IPS-15b (cell line): ENCODE measurements around the gene C20orf144.

Experiments used
- H3K27me3 ChIP-seq: one replicate; pipeline ENCODE4 v1.6.1; 2013; ENCODE audit warnings: low read length; ENCODE audit not compliant: control insufficient read depth, insufficient read depth
- H3K36me3 ChIP-seq: one replicate; pipeline ENCODE4 v1.6.1; 2013; ENCODE audit warnings: low read length; ENCODE audit not compliant: control insufficient read depth, insufficient read depth
- H3K4me1 ChIP-seq: one replicate; pipeline ENCODE4 v1.6.1; 2013; ENCODE audit warnings: mild to moderate bottlenecking, low read length; ENCODE audit not compliant: control insufficient read depth, insufficient read depth
- H3K4me3 ChIP-seq: one replicate; pipeline ENCODE4 v1.5.1; 2013; ENCODE audit warnings: low read depth, low read length
- H3K9ac ChIP-seq: one replicate; pipeline ENCODE4 v1.6.1; 2013; ENCODE audit warnings: low read depth, mild to moderate bottlenecking, low read length
- H3K9me3 ChIP-seq: one replicate; pipeline ENCODE4 v1.6.1; 2013; ENCODE audit warnings: mild to moderate bottlenecking, low read length; ENCODE audit not compliant: control insufficient read depth, insufficient read depth

The C20orf144 gene

DNA sequence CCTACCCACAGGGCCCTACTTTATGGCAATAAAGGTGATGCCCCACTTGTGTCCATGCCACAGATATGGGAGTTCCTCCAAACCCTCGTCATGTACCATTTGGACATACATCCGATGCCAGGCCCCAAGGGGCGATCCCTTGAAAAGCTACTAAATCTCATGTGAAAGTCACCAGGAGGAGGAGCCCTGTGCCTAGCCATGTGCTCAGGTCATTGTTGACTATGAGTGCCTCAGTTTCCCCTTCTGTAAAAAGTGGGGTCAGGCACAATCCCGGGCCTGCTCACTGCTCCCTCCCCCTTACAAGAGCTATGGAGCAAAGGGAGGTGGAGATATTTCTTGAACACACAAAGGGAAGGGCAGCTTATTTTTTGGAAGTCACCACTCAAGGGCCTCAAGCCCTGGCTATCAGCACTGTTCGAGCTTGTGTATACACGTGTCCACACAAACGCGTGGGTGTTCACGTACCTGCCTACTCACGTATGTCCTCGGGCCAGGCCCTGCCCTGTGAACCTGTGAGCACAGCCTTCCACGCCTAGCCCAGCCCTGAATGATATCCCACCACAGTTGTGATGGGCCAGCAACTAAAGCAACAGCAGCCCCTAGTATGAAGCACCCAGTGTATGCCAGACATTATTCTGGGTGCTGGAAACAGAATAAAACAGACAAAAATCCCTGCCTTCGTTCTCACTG lies 6.5 kb downstream of the C20orf144 start:
- H3K9me3 ChIP-seq, result no peaks in the 10 kb centered on the region
- peaks cover 9% of the 10 kb centered on the region for H3K36me3 ChIP-seq
- H3K9ac ChIP-seq, result no peak overlapping the region
- H3K27me3 ChIP-seq, result no peaks in the 10 kb centered on the region
- H3K4me1 ChIP-seq, result peaks cover 8% of the 10 kb centered on the region
- H3K4me3 ChIP-seq, result no peak overlapping the region

DNA sequence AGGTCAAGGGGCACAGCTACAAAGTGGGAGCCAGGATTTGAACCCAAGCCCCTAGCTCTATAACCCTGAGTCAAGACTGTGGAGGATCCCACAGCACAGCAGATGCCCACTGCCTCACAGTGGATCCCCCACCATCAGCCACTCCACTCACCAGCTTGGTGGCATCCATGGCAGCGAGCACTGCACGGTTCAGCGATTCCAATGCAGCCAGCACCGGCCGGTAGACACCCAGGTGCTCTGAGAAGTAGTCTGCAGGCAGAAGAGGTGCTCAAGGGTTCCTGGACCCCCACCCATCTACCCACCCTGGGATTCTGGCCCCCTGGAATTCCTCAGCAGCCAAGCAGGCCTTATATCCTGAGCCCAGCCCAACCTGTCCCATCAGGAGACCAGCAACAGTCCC lies 7.1 kb downstream of the C20orf144 start:
- H3K9ac ChIP-seq, result no peak overlapping the region
- H3K36me3 ChIP-seq, result peaks cover 9% of the 10 kb centered on the region
- H3K9me3 ChIP-seq, result no peaks in the 10 kb centered on the region
- no peak overlapping the region for H3K4me3 ChIP-seq
- H3K27me3 ChIP-seq, result no peaks in the 10 kb centered on the region
- peaks cover 8% of the 10 kb centered on the region for H3K4me1 ChIP-seq

DNA sequence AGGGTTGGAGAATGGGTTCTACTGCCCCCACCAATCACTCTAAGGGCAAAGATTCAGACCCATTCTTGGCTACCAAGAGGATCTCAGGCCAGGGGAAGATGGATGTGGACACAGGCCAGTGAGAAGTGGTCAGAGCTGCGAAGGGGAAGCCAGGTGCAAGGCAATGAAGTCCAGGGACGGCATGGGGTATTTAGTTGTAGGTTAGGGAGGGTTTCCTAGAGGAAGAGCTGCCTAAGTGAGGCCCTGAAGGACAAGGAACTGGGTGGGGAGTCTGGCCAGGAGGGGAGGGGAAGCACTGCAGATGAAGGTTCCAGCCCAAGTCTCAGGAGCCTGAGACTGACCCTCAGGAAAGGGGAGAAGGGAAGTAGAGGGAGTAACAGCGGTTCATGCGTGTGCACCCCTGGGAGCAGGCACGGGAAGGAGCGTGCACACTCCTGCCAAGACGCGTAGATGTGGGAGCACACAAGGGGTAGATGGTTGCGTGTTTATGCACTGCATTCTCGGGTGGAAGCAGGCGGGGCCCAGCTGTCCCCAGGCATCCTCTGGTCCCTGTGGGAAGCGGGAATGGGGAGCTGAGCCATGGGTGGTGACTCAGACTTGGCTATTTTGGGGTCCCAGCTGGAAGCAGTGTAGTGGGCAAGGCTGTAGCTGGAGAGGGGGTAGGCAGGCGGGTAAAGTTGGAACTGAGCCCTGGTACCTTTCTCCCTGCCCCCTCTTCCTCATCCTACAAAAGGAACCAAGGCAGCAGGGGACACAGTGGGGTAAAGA lies 7.9 kb downstream of the C20orf144 start:
- H3K27me3 ChIP-seq, result no peaks in the 10 kb centered on the region
- no peak overlapping the region for H3K4me3 ChIP-seq
- H3K4me1 ChIP-seq, result peaks cover 8% of the 10 kb centered on the region
- no peak overlapping the region for H3K9ac ChIP-seq
- peaks cover 9% of the 10 kb centered on the region for H3K36me3 ChIP-seq
- H3K9me3 ChIP-seq, result no peaks in the 10 kb centered on the region

DNA sequence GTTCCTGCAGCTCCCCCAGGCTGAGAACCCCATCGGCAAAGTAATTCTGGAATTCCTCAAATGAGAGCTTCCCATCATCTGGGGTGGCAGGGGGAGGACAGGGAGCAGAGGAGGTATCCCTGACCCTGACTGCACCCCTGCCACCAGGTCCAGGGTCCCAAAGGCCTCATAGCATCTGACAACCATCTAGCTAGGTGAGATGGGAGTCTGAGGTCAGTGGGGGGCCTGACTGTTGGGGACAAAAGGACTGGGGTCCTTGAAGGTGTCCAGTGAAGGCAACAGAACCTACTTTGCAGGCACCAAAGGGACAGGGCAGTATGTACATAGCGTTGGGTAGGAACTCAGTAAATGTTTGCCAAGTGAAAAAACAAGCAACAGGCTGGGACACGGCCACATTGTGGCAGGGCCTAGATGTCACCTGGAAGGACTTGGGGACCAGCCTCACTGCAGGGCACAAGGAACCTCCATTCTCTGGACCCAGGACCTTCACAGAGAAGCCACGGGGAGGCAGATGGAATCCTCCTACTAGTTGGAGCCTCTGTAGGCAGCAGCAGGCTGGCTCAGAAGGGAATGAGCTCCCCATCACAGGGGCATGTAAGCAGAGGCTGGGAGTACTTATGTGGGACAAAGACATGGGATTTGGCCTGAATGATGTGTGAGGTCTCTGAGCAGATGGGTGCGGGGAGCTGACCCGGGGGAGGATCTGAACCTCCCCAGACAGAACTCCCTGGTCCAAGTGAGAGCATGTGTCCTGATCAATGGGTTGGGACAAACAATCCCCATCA lies 8.8 kb downstream of the C20orf144 start:
- no peak overlapping the region for H3K4me3 ChIP-seq
- H3K36me3 ChIP-seq, result peaks cover 9% of the 10 kb centered on the region
- no peaks in the 10 kb centered on the region for H3K9me3 ChIP-seq
- peaks cover 8% of the 10 kb centered on the region for H3K4me1 ChIP-seq
- no peaks in the 10 kb centered on the region for H3K27me3 ChIP-seq
- no peak overlapping the region for H3K9ac ChIP-seq

DNA sequence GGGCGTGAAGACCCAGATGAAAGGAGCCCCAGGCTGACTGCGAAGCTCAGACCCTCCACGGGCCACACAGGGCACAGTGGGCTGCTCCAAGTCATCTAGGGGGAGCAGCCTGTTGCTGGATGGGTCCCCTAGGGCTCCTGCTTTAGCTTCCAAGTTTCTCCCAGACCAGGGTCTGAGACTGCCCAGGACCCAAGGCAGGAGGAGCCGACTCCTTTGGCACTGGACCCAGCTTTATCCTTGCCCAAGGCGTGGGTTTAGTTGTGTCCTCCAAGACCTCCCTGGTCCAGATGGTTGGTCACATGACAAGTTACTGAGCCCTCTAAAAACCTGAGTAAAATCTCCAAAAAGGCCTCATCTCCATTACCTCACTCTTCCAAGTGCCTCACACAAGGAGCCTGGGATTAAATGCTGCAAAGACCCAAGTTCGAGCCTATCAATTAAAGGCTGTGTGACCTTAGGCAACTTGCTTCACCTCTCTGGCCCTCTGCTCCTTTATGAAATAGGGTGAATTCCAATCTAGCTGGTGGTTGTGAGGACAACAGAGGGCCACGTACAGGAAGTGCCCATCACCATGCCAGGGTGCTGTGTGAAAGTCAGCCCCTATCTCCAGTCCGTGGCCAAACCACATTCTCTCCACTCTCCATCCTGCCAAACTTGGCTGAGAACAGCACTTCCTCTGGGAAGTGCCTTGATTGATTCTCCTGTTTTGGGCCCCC lies 9.6 kb downstream of the C20orf144 start:
- H3K4me3 ChIP-seq, result no peak overlapping the region
- peaks cover 4% of the 10 kb centered on the region for H3K4me1 ChIP-seq
- H3K36me3 ChIP-seq, result peaks cover 11% of the 10 kb centered on the region
- no peaks in the 10 kb centered on the region for H3K9me3 ChIP-seq
- no peak overlapping the region for H3K9ac ChIP-seq
- no peaks in the 10 kb centered on the region for H3K27me3 ChIP-seq

DNA sequence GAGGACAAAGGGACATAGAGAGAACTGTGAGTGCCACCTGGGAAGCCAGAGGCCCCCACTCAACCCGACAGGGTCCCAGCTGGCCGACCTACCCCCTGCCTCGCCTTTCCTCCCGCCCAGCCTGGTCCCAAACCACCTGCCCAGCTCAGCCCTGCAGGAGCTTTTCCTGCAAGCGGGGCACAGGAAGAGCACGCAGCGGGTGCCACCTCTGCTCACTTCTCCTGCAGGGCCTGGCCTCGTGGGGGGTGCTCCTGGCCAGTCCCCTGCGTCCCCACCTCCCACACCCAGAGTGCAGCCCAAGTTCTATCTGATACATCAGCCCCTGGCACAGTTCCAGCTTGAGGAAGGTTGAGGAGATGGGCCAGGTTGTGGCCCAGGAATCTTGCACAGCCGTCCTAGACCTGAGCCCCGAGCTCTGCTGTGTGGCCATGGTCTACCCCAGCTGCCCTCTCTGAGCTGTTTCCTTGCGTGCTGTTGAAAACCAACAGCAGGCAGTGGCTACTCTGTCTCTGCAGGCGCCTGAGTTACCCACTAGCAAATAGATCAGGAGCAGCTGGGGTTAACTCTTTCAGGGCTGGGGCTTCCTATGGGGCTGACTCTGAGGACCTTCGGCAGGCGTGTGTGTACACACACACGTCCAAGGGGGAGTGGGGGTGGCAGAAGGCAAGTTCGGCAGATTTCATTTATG lies 10.4 kb downstream of the C20orf144 start:
- Histone ChIP-seq H3K4me3 (peak overlapping the region; percentile 72), H3K9me3 (no peaks in the 10 kb centered on the region), H3K36me3 (peaks cover 19% of the 10 kb centered on the region), H3K4me1 (peaks cover 4% of the 10 kb centered on the region), H3K27me3 (no peaks in the 10 kb centered on the region), H3K9ac (no peak overlapping the region)

DNA sequence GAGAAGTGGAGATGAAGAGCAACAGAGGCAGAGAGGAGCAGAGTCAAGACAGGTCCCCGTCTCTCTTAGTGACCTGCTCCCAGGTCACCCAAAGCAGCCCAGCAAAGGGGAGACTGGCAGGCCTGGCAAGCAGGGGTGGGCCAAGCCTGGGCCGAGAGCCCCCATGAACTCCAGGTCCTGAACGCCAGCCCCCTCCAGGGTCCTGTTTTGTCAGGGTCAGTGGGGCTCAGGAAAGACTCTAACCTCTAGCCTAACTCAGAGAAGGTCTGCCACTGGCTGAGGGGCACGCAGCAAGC lies 10.9 kb downstream of the C20orf144 start:
- no peaks in the 10 kb centered on the region for H3K27me3 ChIP-seq
- H3K4me3 ChIP-seq, result peak overlapping the region; percentile 72
- H3K9ac ChIP-seq, result peak overlapping the region; percentile 37
- peaks cover 4% of the 10 kb centered on the region for H3K4me1 ChIP-seq
- H3K36me3 ChIP-seq, result peaks cover 22% of the 10 kb centered on the region
- H3K9me3 ChIP-seq, result no peaks in the 10 kb centered on the region

DNA sequence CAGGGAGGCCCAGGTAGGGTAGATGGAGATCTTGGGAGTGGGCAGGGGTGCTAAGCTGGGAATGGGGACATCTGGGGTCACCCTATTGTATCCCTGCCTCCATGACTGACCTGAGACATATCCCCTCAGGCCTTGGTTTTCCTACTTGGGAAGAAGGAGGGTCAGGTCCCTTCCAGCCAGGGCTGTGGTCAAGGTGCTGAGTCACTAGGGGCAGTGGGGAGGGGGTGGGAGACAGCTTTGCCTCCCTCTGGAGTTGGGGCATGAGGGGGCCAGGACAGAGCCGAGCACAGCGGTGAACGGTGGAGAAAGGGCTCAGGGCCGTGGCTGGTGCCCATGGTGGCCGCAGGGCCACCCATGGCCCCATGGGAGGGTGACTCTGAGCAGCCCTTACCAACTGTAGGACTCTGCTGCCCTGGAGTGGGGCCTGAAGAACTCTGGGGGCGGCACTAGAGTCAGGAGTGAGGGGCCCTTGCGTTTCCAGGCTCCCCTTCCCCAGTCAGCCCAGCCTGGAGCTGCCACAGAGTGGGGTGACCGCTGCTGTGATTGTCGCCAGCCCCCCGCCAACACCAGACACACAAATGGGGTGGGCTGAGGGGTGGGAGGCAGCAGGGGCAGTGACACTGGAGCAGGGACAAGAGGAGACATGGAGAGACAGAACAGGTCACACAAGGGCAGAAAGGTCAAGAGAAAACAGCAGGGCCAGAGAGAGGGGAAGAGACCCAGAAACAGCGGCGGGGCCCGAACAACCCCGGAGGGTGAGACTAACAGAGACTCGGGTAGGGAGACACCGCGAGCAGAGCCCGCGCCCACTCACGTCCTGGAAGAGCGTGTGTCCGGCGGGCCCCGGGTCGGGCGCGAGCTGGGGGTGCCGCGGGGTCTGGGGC lies 11.5 kb downstream of the C20orf144 start:
- no peaks in the 10 kb centered on the region for H3K27me3 ChIP-seq
- no peaks in the 10 kb centered on the region for H3K9me3 ChIP-seq
- peak overlapping the region; percentile 60 for H3K9ac ChIP-seq
- peak overlapping the region; percentile 72 for H3K4me3 ChIP-seq
- peaks cover 24% of the 10 kb centered on the region for H3K36me3 ChIP-seq
- peaks cover 4% of the 10 kb centered on the region for H3K4me1 ChIP-seq

DNA sequence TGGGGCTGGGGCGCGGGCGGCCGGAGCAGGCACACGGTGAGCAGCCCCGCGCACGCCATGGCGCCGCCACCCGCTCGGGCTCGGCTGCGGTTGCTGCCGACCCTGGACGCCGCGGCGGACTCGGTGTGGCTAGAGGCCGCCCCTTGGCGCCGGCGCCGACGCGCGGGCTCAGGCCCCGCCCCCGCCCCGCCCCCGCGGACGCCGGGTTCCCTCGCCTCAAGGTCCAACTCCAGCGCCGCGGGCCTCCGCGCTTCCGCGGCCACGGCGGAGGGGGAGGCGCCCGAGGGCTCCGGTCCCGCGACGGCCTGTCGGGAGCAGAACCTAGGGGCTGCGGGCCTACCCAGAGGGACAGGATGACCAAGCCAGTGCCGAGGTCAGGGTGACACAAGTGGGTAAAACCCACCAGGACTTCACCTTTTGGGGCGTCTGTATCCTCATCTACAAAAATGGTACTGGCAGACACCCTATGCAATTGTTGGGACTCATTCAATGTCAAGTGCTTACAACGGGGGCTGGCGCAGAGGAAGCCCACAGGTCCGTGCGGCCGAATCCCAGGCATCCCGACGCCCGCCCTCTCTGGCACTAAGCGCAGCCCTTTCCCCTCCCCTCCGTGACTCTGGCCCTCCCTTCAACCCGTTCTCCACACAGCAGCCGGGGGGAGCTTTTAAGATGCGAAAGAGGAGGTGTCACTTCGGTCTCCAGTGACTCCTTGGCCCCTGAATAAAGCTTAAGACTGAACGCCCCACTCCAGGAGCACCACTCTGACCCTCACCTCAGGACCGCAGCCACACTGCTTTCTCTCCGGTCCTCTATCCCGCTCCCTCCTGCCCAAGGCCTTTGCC lies 12.4 kb downstream of the C20orf144 start, which contains the start of gene NECAB3:
NECAB3 (minus strand) TSS at position 135 of the 842 bp plus-strand sequence; CDS start at position 59, 76 bp downstream.
- no peaks in the 10 kb centered on the region for H3K27me3 ChIP-seq
- peak within 1 kb of the TSS; percentile 70 for H3K9ac ChIP-seq
- H3K36me3 ChIP-seq, result peaks cover 33% of the 10 kb centered on the region
- H3K4me3 ChIP-seq, result peak within 1 kb of the TSS; percentile 72
- peaks cover 4% of the 10 kb centered on the region for H3K4me1 ChIP-seq
- H3K9me3 ChIP-seq, result no peaks in the 10 kb centered on the region
